ENCODE measurements around the gene BACH1.

The BACH1 gene

GRCh38 chr21:29338256-29338655, 39.5 kb downstream of the BACH1 start:
- DNase-seq (ENCODE audit: low read depth, low spot score): no peak
- in situ Hi-C loops (cut with HindIII; ENCODE audit: low sequenced_read_pairs): no loop called here
- no peak for TF ChIP-seq CTCF (IDR thresholded peaks at IDR 0.05; ENCODE audit: low read depth, low read length)
- H3K4me3 ChIP-seq (ENCODE audit: low read depth, low read length): no peak overlapping the region

GRCh38 chr21:29340228-29340627, 41.5 kb downstream of the BACH1 start:
- TF ChIP-seq CTCF (IDR thresholded peaks at IDR 0.05; ENCODE audit: low read depth, low read length): no peak
- peak; percentile 34 for DNase-seq (ENCODE audit: low read depth, low spot score)
- no peak overlapping the region for H3K4me3 ChIP-seq (ENCODE audit: low read depth, low read length)
- in situ Hi-C loops (cut with HindIII; ENCODE audit: low sequenced_read_pairs): no loop called here

- DNase-seq (ENCODE audit: low read depth, low spot score): peak; percentile 98
- H3K4me3 ChIP-seq (ENCODE audit: low read depth, low read length): no peak overlapping the region
- TF ChIP-seq CTCF (IDR thresholded peaks at IDR 0.05; ENCODE audit: low read depth, low read length): no peak
- in situ Hi-C loops (cut with HindIII; ENCODE audit: low sequenced_read_pairs): no loop called here
Measured at GRCh38 chr21:29342363-29342957, 43.7 kb downstream of the BACH1 start.

GRCh38 chr21:29343519-29343918, 44.8 kb downstream of the BACH1 start:
- TF ChIP-seq CTCF (IDR thresholded peaks at IDR 0.05; ENCODE audit: low read depth, low read length): no peak
- H3K4me3 ChIP-seq (ENCODE audit: low read depth, low read length): no peak overlapping the region
- DNase-seq (ENCODE audit: low read depth, low spot score): peak; percentile 84
- in situ Hi-C loops (cut with HindIII; ENCODE audit: low sequenced_read_pairs): no loop called here

GRCh38 chr21:29346281-29346680, 47.6 kb downstream of the BACH1 start:
- in situ Hi-C loops (cut with HindIII; ENCODE audit: low sequenced_read_pairs): no loop called here
- no peak for DNase-seq (ENCODE audit: low read depth, low spot score)
- no peak for TF ChIP-seq CTCF (IDR thresholded peaks at IDR 0.05; ENCODE audit: low read depth, low read length)
- H3K4me3 ChIP-seq (ENCODE audit: low read depth, low read length): no peak overlapping the region

- no peak overlapping the region for H3K4me3 ChIP-seq (ENCODE audit: low read depth, low read length)
- TF ChIP-seq CTCF (IDR thresholded peaks at IDR 0.05; ENCODE audit: low read depth, low read length): no peak
- in situ Hi-C loops (cut with HindIII; ENCODE audit: low sequenced_read_pairs): no loop called here
- DNase-seq (ENCODE audit: low read depth, low spot score): no peak
Measured at GRCh38 chr21:29346771-29347170, 48.0 kb downstream of the BACH1 start.

- in situ Hi-C loops (cut with HindIII; ENCODE audit: low sequenced_read_pairs): no loop called here
- H3K4me3 ChIP-seq (ENCODE audit: low read depth, low read length): no peak overlapping the region
- DNase-seq (ENCODE audit: low read depth, low spot score): no peak
- no peak for TF ChIP-seq CTCF (IDR thresholded peaks at IDR 0.05; ENCODE audit: low read depth, low read length)
Measured at GRCh38 chr21:29347274-29347681, 48.6 kb downstream of the BACH1 start.
